Measurements from ENCODE around the gene PKMYT1. TPM values are rescaled to one million over a fixed set of nuclear protein-coding genes. Genes with fewer than 3 reads are reported as not detected.

PKMYT1 gene
- total and polyA plus RNA-seq, 5 donors from 2014 or later, result 1.5 to 7.2 (median 3.1) TPM

DNA sequence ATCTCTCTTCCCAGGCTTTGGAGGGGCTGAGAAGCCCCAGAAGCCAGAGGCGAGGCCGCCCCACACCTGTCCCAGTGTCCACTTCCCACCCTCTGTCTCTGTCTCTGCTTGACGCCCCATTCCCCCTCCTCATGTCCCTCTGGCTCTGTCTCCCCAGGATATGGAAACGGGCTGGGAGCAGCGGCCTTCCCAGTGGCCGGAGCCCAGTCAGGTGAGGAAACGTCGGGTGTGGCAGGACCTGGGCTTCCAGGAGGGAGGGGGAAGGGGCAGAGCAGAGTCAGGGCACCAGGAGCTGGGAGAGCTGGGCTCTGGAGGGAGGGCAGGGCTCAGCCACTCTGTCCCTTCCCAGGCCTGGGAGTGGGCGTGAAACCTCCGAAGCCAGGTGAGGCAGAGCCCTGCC, 10.6 kb upstream of the PKMYT1 start:
- DNase-seq, result no peak
- Mint-ChIP-seq H3K36me3 (no peaks in the 10 kb centered on the region), H3K27ac (no peak overlapping the region), H3K4me1 (no peaks in the 10 kb centered on the region), H3K27me3 (peaks cover 6% of the 10 kb centered on the region), H3K9me3 (no peaks in the 10 kb centered on the region), H3K4me3 (no peak overlapping the region)
- no peak for ATAC-seq (ENCODE audit: low read depth in 2 of 2)
- Histone ChIP-seq H3K27ac (ENCODE audit: insufficient read depth, low read length, poor library complexity, severe bottlenecking) (no peak overlapping the region), H3K4me1 (ENCODE audit: control insufficient read depth, insufficient read depth, low read length, poor library complexity, severe bottlenecking) (no peaks in the 10 kb centered on the region), H3K27me3 (ENCODE audit: control insufficient read depth, insufficient read depth, low read length) (no peaks in the 10 kb centered on the region), H3K4me3 (ENCODE audit: low read depth, low read length) (no peak overlapping the region), H3K36me3 (ENCODE audit: control insufficient read depth, insufficient read depth, low read length) (no peaks in the 10 kb centered on the region), H3K9me3 (ENCODE audit: control insufficient read depth in 2 of 2, low read length in 2 of 2) (no peaks in the 10 kb centered on the region)

DNA sequence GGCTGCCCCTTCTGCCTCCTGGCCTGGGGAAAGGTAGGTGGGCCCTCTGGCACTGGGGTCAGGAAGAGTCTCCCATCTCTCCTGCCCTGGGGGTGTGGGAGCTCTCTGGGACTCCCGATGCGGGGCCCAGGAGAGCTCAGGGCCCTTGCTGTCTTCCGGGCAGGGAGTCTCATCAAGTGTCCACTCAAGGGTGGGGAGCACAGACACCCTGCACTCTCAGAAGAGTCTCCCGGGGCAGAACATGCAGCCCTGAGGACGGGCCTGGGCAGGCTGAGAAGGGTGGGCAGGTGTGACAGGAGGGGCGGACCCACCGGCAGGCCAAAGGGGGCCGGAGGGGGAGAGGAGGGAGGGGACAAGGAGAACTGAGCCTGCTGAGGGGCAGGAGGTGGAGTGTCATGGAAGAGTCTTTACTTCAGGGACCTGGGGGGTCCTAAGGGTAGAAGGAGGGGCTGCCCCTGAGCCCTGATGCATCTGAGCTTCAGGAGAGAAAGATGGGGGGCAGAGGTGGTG, 8.4 kb upstream of the PKMYT1 start:
- H3K27ac Mint-ChIP-seq, result no peak overlapping the region
- H3K9me3 Mint-ChIP-seq, result no peaks in the 10 kb centered on the region
- H3K27me3 Mint-ChIP-seq, result peaks cover 10% of the 10 kb centered on the region
- no peaks in the 10 kb centered on the region for H3K36me3 ChIP-seq (ENCODE audit: control insufficient read depth, insufficient read depth, low read length)
- no peaks in the 10 kb centered on the region for H3K9me3 ChIP-seq (ENCODE audit: control insufficient read depth in 2 of 2, low read length in 2 of 2)
- no peaks in the 10 kb centered on the region for H3K27me3 ChIP-seq (ENCODE audit: control insufficient read depth, insufficient read depth, low read length)
- no peak overlapping the region for H3K27ac ChIP-seq (ENCODE audit: insufficient read depth, low read length, poor library complexity, severe bottlenecking)
- peaks cover 0 to 3% (median 0%) of the 10 kb centered on the region in 4 donors for H3K4me1 Mint-ChIP-seq
- DNase-seq (no peak), ATAC-seq (ENCODE audit: low read depth in 2 of 2) (no peak)
- peaks cover 4% of the 10 kb centered on the region for H3K4me1 ChIP-seq (ENCODE audit: control insufficient read depth, insufficient read depth, low read length, poor library complexity, severe bottlenecking)
- H3K4me3 Mint-ChIP-seq, result peak overlapping the region in 2 of 4 donors; percentile 10 to 42
- H3K36me3 Mint-ChIP-seq, result no peaks in the 10 kb centered on the region
- H3K4me3 ChIP-seq (ENCODE audit: low read depth, low read length), result no peak overlapping the region

DNA sequence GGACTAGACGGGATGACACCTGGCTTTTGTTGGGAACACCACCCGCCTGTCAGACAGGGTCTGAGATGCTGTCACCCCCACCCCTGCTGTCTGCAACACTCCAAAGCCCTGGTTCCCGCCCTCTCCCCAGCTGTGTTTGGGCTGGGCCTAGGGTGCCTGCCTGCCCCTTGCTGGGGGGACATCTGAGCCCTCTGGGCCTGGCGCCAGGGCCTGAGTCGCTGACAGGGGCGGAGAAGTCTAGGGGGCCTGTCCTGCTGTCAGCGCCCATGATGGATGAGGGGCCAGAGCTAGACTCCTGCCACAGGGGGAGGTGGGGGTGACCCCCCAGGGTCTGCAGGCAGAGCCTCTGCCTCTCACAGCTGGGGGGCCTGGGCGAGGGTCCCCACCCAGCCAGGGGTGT, 7.6 kb upstream of the PKMYT1 start:
- Mint-ChIP-seq H3K27ac (no peak overlapping the region), H3K9me3 (no peaks in the 10 kb centered on the region), H3K27me3 (peaks cover 10% of the 10 kb centered on the region), H3K36me3 (no peaks in the 10 kb centered on the region), H3K4me3 (no peak overlapping the region), H3K4me1 (peaks cover 0 to 6% (median 0%) of the 10 kb centered on the region in 4 donors)
- ATAC-seq (ENCODE audit: low read depth in 2 of 2) (no peak), DNase-seq (no peak)
- H3K4me1 ChIP-seq (ENCODE audit: control insufficient read depth, insufficient read depth, low read length, poor library complexity, severe bottlenecking), result peaks cover 9% of the 10 kb centered on the region
- H3K27me3 ChIP-seq (ENCODE audit: control insufficient read depth, insufficient read depth, low read length), result no peaks in the 10 kb centered on the region
- no peaks in the 10 kb centered on the region for H3K36me3 ChIP-seq (ENCODE audit: control insufficient read depth, insufficient read depth, low read length)
- H3K4me3 ChIP-seq (ENCODE audit: low read depth, low read length), result no peak overlapping the region
- no peak overlapping the region for H3K27ac ChIP-seq (ENCODE audit: insufficient read depth, low read length, poor library complexity, severe bottlenecking)
- H3K9me3 ChIP-seq (ENCODE audit: control insufficient read depth in 2 of 2, low read length in 2 of 2), result no peaks in the 10 kb centered on the region

DNA sequence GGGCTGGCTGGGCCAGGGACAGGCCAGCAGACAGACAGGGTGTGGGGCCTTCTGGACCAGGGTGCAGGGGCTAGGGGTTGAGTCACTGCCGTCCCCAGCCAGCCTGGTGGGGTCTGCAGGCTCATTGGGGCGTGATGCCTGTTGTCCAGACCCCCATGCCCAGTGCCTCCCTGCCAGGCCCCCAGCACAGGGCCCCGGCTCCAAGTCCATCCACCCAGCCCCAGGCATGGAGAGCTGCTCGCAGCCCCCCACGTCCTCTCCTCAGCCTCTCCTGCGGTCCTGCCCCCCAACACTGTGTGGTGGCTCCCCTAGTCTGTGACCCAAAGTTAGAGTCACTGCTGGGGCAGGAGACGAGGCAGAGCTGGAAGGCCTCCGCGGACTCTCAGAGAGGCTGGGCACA, 7.0 kb upstream of the PKMYT1 start:
- Mint-ChIP-seq H3K27me3 (peaks cover 14% of the 10 kb centered on the region), H3K27ac (no peak overlapping the region), H3K36me3 (no peaks in the 10 kb centered on the region), H3K9me3 (no peaks in the 10 kb centered on the region), H3K4me1 (peaks cover 0 to 7% (median 0%) of the 10 kb centered on the region in 4 donors), H3K4me3 (no peak overlapping the region)
- H3K36me3 ChIP-seq (ENCODE audit: control insufficient read depth, insufficient read depth, low read length), result no peaks in the 10 kb centered on the region
- no peak for ATAC-seq (ENCODE audit: low read depth in 2 of 2)
- H3K27ac ChIP-seq (ENCODE audit: insufficient read depth, low read length, poor library complexity, severe bottlenecking), result no peak overlapping the region
- H3K4me1 ChIP-seq (ENCODE audit: control insufficient read depth, insufficient read depth, low read length, poor library complexity, severe bottlenecking), result peaks cover 9% of the 10 kb centered on the region
- no peaks in the 10 kb centered on the region for H3K27me3 ChIP-seq (ENCODE audit: control insufficient read depth, insufficient read depth, low read length)
- no peaks in the 10 kb centered on the region for H3K9me3 ChIP-seq (ENCODE audit: control insufficient read depth in 2 of 2, low read length in 2 of 2)
- DNase-seq, result no peak
- H3K4me3 ChIP-seq (ENCODE audit: low read depth, low read length), result no peak overlapping the region

- no peaks in the 10 kb centered on the region for H3K36me3 Mint-ChIP-seq
- peaks cover 16% of the 10 kb centered on the region for H3K27me3 Mint-ChIP-seq
- H3K4me3 Mint-ChIP-seq, result no peak overlapping the region
- H3K36me3 ChIP-seq (ENCODE audit: control insufficient read depth, insufficient read depth, low read length), result no peaks in the 10 kb centered on the region
- H3K27ac Mint-ChIP-seq, result no peak overlapping the region
- peaks cover 9% of the 10 kb centered on the region for H3K4me1 ChIP-seq (ENCODE audit: control insufficient read depth, insufficient read depth, low read length, poor library complexity, severe bottlenecking)
- no peak for ATAC-seq (ENCODE audit: low read depth in 2 of 2)
- no peaks in the 10 kb centered on the region for H3K9me3 Mint-ChIP-seq
- peaks cover 0 to 10% (median 2%) of the 10 kb centered on the region in 4 donors for H3K4me1 Mint-ChIP-seq
- no peak for DNase-seq
- H3K27me3 ChIP-seq (ENCODE audit: control insufficient read depth, insufficient read depth, low read length), result no peaks in the 10 kb centered on the region
- H3K27ac ChIP-seq (ENCODE audit: insufficient read depth, low read length, poor library complexity, severe bottlenecking), result no peak overlapping the region
- H3K4me3 ChIP-seq (ENCODE audit: low read depth, low read length), result no peak overlapping the region
- H3K9me3 ChIP-seq (ENCODE audit: control insufficient read depth in 2 of 2, low read length in 2 of 2), result no peaks in the 10 kb centered on the region
Observed at GRCh38 chr16:2986623-2987188, 6.5 kb upstream of the PKMYT1 start.

DNA sequence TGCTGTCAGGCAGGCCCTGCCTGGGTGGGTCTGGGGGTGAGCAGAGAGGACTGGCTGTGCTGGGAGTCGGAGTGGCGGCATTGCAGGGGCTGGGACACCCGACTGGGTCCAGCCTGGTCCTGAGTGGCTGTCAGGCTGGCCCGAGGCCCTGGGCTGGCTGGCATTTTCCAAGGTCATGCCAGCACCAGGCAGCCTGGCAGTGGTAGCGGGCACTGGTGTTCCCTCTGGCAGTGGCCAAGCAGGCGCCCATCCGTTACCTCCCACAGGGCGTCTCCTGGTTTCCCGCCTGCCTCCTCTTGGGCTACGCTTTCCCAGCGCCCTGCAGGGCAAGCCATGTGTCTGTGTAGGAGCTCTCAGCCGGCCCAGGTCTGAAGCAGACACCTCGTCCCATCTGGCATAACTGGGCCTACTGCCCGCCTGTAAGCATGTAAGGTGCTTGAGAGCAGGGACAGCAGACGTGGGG, 5.7 kb upstream of the PKMYT1 start:
- Histone ChIP-seq H3K9me3 (ENCODE audit: control insufficient read depth in 2 of 2, low read length in 2 of 2) (no peaks in the 10 kb centered on the region), H3K4me1 (ENCODE audit: control insufficient read depth, insufficient read depth, low read length, poor library complexity, severe bottlenecking) (peaks cover 11% of the 10 kb centered on the region), H3K27ac (ENCODE audit: insufficient read depth, low read length, poor library complexity, severe bottlenecking) (no peak overlapping the region), H3K36me3 (ENCODE audit: control insufficient read depth, insufficient read depth, low read length) (no peaks in the 10 kb centered on the region), H3K4me3 (ENCODE audit: low read depth, low read length) (no peak overlapping the region), H3K27me3 (ENCODE audit: control insufficient read depth, insufficient read depth, low read length) (no peaks in the 10 kb centered on the region)
- no peaks in the 10 kb centered on the region for H3K9me3 Mint-ChIP-seq
- peaks cover 19% of the 10 kb centered on the region for H3K27me3 Mint-ChIP-seq
- DNase-seq (no peak), ATAC-seq (ENCODE audit: low read depth in 2 of 2) (no peak)
- H3K4me1 Mint-ChIP-seq, result peaks cover 0 to 15% (median 4%) of the 10 kb centered on the region in 4 donors
- H3K36me3 Mint-ChIP-seq, result no peaks in the 10 kb centered on the region
- H3K4me3 Mint-ChIP-seq, result peak overlapping the region in 1 of 4 donors; percentile 79
- peak overlapping the region in 1 of 3 donors; percentile 84 for H3K27ac Mint-ChIP-seq

GRCh38 chr16:2985462-2985861, 5.2 kb upstream of the PKMYT1 start:
- no peak overlapping the region for H3K27ac ChIP-seq (ENCODE audit: insufficient read depth, low read length, poor library complexity, severe bottlenecking)
- H3K9me3 ChIP-seq (ENCODE audit: control insufficient read depth in 2 of 2, low read length in 2 of 2), result no peaks in the 10 kb centered on the region
- H3K36me3 ChIP-seq (ENCODE audit: control insufficient read depth, insufficient read depth, low read length), result no peaks in the 10 kb centered on the region
- Mint-ChIP-seq H3K4me3 (no peak overlapping the region), H3K9me3 (no peaks in the 10 kb centered on the region), H3K36me3 (no peaks in the 10 kb centered on the region), H3K27ac (no peak overlapping the region), H3K4me1 (peaks cover 0 to 18% (median 4%) of the 10 kb centered on the region in 4 donors), H3K27me3 (peaks cover 19% of the 10 kb centered on the region)
- ATAC-seq (ENCODE audit: low read depth in 2 of 2) (no peak), DNase-seq (no peak)
- H3K27me3 ChIP-seq (ENCODE audit: control insufficient read depth, insufficient read depth, low read length), result no peaks in the 10 kb centered on the region
- peaks cover 15% of the 10 kb centered on the region for H3K4me1 ChIP-seq (ENCODE audit: control insufficient read depth, insufficient read depth, low read length, poor library complexity, severe bottlenecking)
- no peak overlapping the region for H3K4me3 ChIP-seq (ENCODE audit: low read depth, low read length)

DNA sequence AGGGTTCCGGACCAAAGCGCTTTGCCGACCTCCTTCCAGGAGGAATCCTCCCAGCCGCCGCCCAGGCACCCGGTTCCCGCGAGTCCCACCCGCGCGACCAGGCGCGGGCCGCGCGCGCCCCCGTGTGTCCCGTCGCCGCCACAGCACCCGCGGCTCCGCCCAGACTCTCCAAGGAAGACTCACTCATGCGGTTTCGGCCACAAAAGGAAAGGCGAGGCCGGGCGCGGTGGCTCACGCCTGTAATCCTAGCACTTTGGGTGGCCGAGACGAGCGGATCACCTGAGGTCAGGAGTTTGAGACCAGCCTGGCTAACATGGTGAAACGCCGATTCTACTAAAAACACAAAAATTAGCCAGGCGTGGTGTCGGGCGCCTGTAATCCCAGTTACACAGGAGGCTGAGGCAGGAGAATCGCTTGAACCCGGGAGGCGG, 3.5 kb upstream of the PKMYT1 start:
- DNase-seq (peak; percentile 31 to 54 (median 52)), ATAC-seq (ENCODE audit: low read depth in 2 of 2) (peak; percentile 44 to 49)
- peak overlapping the region in 2 of 4 donors; percentile 15 to 50 for H3K4me3 Mint-ChIP-seq
- no peaks in the 10 kb centered on the region for H3K27me3 ChIP-seq (ENCODE audit: control insufficient read depth, insufficient read depth, low read length)
- no peak overlapping the region for H3K27ac ChIP-seq (ENCODE audit: insufficient read depth, low read length, poor library complexity, severe bottlenecking)
- no peak overlapping the region for H3K4me3 ChIP-seq (ENCODE audit: low read depth, low read length)
- H3K4me1 ChIP-seq (ENCODE audit: control insufficient read depth, insufficient read depth, low read length, poor library complexity, severe bottlenecking), result peaks cover 26% of the 10 kb centered on the region
- H3K4me1 Mint-ChIP-seq, result peaks cover 0 to 18% (median 4%) of the 10 kb centered on the region in 4 donors
- H3K9me3 ChIP-seq (ENCODE audit: control insufficient read depth in 2 of 2, low read length in 2 of 2), result no peaks in the 10 kb centered on the region
- no peaks in the 10 kb centered on the region for H3K36me3 ChIP-seq (ENCODE audit: control insufficient read depth, insufficient read depth, low read length)
- no peaks in the 10 kb centered on the region for H3K9me3 Mint-ChIP-seq
- peaks cover 19% of the 10 kb centered on the region for H3K27me3 Mint-ChIP-seq
- H3K27ac Mint-ChIP-seq, result no peak overlapping the region
- no peaks in the 10 kb centered on the region for H3K36me3 Mint-ChIP-seq
